B cell (primary cell): Measurements from ENCODE around the gene TSPAN33.

ENCODE experiments used
- EZH2 ChIP-seq: IDR thresholded peaks from 2 replicates; pipeline ENCODE4 v1.6.1; 2012; ENCODE audit warnings: borderline replicate concordance, low read depth, mild to moderate bottlenecking, moderate library complexity, low read length; ENCODE audit not compliant: insufficient read depth, poor library complexity, severe bottlenecking
- TF ChIP-seq, protein P1 (sequence below): fragments of 200-600 bp; IDR thresholded peaks from one replicate; pipeline ENCODE4 v1.8.0; 2022; ENCODE audit warnings: antibody characterized with exemption, mild to moderate bottlenecking

DNA sequence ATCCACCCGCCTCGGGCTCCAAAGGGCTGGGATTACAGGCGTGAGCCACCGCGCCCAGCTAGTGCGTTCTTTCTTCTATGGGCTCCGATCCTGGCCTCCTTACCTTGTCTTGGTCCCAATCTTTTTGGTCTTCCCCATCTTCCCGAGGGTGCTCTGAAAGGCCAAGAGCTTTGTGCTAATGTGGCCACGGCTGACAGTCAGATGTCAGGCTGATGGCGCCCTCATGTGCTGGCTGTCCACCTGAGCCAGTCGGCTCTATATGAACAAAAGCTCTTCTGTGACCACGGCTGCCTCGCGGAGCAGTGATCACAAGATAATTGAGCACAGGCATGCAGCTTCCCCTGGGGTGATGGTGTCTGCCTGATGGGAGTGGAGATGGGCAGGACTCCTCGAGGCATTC, 69.3 kb downstream of the TSPAN33 start:
- TF ChIP-seq, protein P1, sequence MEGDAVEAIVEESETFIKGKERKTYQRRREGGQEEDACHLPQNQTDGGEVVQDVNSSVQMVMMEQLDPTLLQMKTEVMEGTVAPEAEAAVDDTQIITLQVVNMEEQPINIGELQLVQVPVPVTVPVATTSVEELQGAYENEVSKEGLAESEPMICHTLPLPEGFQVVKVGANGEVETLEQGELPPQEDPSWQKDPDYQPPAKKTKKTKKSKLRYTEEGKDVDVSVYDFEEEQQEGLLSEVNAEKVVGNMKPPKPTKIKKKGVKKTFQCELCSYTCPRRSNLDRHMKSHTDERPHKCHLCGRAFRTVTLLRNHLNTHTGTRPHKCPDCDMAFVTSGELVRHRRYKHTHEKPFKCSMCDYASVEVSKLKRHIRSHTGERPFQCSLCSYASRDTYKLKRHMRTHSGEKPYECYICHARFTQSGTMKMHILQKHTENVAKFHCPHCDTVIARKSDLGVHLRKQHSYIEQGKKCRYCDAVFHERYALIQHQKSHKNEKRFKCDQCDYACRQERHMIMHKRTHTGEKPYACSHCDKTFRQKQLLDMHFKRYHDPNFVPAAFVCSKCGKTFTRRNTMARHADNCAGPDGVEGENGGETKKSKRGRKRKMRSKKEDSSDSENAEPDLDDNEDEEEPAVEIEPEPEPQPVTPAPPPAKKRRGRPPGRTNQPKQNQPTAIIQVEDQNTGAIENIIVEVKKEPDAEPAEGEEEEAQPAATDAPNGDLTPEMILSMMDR: no peak
- TF ChIP-seq EZH2: no peak
